Measurements from ENCODE around the gene PUM2.

DNA sequence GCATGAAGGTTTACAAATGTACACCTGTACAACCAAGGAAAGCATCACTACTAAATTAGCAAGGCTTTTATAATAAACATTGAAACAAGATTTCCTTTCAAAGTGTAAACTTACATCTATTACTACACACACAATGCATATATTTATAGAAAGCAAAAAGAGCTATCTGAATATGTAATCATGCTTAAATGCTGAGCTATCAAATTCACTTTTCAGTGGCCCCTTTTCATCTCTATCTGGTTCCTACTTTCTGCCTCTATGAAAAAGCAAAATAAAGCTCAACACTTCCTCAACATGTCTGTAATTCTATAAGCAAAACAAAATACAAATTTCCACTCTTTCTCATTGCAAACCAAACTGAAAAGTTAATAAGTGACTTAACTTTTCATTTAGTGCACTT lies 100.2 kb downstream of the PUM2 start:
- TF ChIP-seq FOXA1 (IDR thresholded peaks at IDR 0.05) (no peak), FOXM1 (IDR thresholded peaks at IDR 0.05; ENCODE audit: borderline replicate concordance) (no peak), ZNF384 (IDR thresholded peaks at IDR 0.05) (no peak), HDGF (IDR thresholded peaks at IDR 0.05; ENCODE audit: borderline replicate concordance) (no peak), TARDBP (IDR thresholded peaks at IDR 0.05) (no peak), SP1 (IDR thresholded peaks at IDR 0.05) (no peak), BHLHE40 (IDR thresholded peaks at IDR 0.05; ENCODE audit: borderline replicate concordance) (no peak), FOXK2 (IDR thresholded peaks at IDR 0.05) (no peak), ELF4 (IDR thresholded peaks at IDR 0.05) (no peak), L3MBTL2 (conservative IDR thresholded peaks at IDR 0.05) (no peak), LEF1 (IDR thresholded peaks at IDR 0.05; ENCODE audit: borderline replicate concordance) (no peak), ARNT (IDR thresholded peaks at IDR 0.05) (no peak)
- TF ChIP-seq, protein P1, sequence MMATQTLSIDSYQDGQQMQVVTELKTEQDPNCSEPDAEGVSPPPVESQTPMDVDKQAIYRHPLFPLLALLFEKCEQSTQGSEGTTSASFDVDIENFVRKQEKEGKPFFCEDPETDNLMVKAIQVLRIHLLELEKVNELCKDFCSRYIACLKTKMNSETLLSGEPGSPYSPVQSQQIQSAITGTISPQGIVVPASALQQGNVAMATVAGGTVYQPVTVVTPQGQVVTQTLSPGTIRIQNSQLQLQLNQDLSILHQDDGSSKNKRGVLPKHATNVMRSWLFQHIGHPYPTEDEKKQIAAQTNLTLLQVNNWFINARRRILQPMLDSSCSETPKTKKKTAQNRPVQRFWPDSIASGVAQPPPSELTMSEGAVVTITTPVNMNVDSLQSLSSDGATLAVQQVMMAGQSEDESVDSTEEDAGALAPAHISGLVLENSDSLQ (IDR thresholded peaks at IDR 0.05), result no peak
